Measurements from ENCODE around the gene HFE.

GRCh38 chr6:26118999-26119398 lies 31.8 kb downstream of the HFE start:
- TF ChIP-seq CTCF (IDR thresholded peaks at IDR 0.05) (no peak), POLR2A (IDR thresholded peaks at IDR 0.05) (no peak)

Data from heart left ventricle (tissue), 13 donors.